Measurements from ENCODE around the gene DNAH14.
"Not testable (repeated sequence)": the region's sequence is repeated elsewhere in the genome, so short reads cannot be mapped to it uniquely, and the experiment has no call there.

Gene DNAH14

GRCh38 chr1:224929335-224930237 lies at the start of gene DNAH14:
TSS of gene DNAH14 (plus strand) at chr1:224929675. CDS start at chr1:224952703, 23,028 bp downstream.
- in situ Hi-C loops (cut with HindIII; ENCODE audit: low sequenced_read_pairs): no loop called here
- TF ChIP-seq CTCF (IDR thresholded peaks at IDR 0.05; ENCODE audit: low read depth, low read length, missing control alignments): no peak
- DNase-seq (ENCODE audit: low read depth): peak; percentile 41
- H3K4me3 ChIP-seq (ENCODE audit: low read depth, low read length): peak within 1 kb of the TSS; percentile 57

GRCh38 chr1:224880593-224881307 lies 48.7 kb upstream of the DNAH14 start:
- TF ChIP-seq CTCF (IDR thresholded peaks at IDR 0.05; ENCODE audit: low read depth, low read length, missing control alignments): no peak
- no peak for DNase-seq (ENCODE audit: low read depth)
- no peak overlapping the region for H3K4me3 ChIP-seq (ENCODE audit: low read depth, low read length)
- in situ Hi-C loops (cut with HindIII; ENCODE audit: low sequenced_read_pairs): no loop called here

GRCh38 chr1:224881308-224881692 lies 48.2 kb upstream of the DNAH14 start:
- H3K4me3 ChIP-seq (ENCODE audit: low read depth, low read length); DNase-seq (ENCODE audit: low read depth); in situ Hi-C loops (cut with HindIII; ENCODE audit: low sequenced_read_pairs): not testable (repeated sequence)

GRCh38 chr1:224881762-224882211 lies 47.7 kb upstream of the DNAH14 start:
- DNase-seq (ENCODE audit: low read depth): no peak
- H3K4me3 ChIP-seq (ENCODE audit: low read depth, low read length): no peak overlapping the region
- in situ Hi-C loops (cut with HindIII; ENCODE audit: low sequenced_read_pairs): no loop called here
- TF ChIP-seq CTCF (IDR thresholded peaks at IDR 0.05; ENCODE audit: low read depth, low read length, missing control alignments): no peak

- TF ChIP-seq CTCF (IDR thresholded peaks at IDR 0.05; ENCODE audit: low read depth, low read length, missing control alignments): no peak
- DNase-seq (ENCODE audit: low read depth): no peak
- H3K4me3 ChIP-seq (ENCODE audit: low read depth, low read length): no peak overlapping the region
- in situ Hi-C loops (cut with HindIII; ENCODE audit: low sequenced_read_pairs): no loop called here
Observed at GRCh38 chr1:224882264-224882663, 47.2 kb upstream of the DNAH14 start.

GRCh38 chr1:224883091-224883490 lies 46.4 kb upstream of the DNAH14 start:
- in situ Hi-C loops (cut with HindIII; ENCODE audit: low sequenced_read_pairs): no loop called here
- DNase-seq (ENCODE audit: low read depth): no peak
- H3K4me3 ChIP-seq (ENCODE audit: low read depth, low read length): no peak overlapping the region
- no peak for TF ChIP-seq CTCF (IDR thresholded peaks at IDR 0.05; ENCODE audit: low read depth, low read length, missing control alignments)

GRCh38 chr1:224884361-224884801 lies 45.1 kb upstream of the DNAH14 start:
- no peak for TF ChIP-seq CTCF (IDR thresholded peaks at IDR 0.05; ENCODE audit: low read depth, low read length, missing control alignments)
- in situ Hi-C loops (cut with HindIII; ENCODE audit: low sequenced_read_pairs): no loop called here
- no peak overlapping the region for H3K4me3 ChIP-seq (ENCODE audit: low read depth, low read length)
- no peak for DNase-seq (ENCODE audit: low read depth)

- DNase-seq (ENCODE audit: low read depth); H3K4me3 ChIP-seq (ENCODE audit: low read depth, low read length); in situ Hi-C loops (cut with HindIII; ENCODE audit: low sequenced_read_pairs): not testable (repeated sequence)
Observed at GRCh38 chr1:224885376-224885775, 44.1 kb upstream of the DNAH14 start.

Measured in astrocyte of the cerebellum (primary cell).